HG03460 (cell line): ENCODE measurements around the gene AMH.

Source experiments
- ATAC-seq: cut with Tn5 transposase; IDR thresholded peaks from one replicate; pipeline ENCODE4 v1.9.1; 2021; ENCODE audit not compliant: unreplicated experiment

Gene AMH

DNA sequence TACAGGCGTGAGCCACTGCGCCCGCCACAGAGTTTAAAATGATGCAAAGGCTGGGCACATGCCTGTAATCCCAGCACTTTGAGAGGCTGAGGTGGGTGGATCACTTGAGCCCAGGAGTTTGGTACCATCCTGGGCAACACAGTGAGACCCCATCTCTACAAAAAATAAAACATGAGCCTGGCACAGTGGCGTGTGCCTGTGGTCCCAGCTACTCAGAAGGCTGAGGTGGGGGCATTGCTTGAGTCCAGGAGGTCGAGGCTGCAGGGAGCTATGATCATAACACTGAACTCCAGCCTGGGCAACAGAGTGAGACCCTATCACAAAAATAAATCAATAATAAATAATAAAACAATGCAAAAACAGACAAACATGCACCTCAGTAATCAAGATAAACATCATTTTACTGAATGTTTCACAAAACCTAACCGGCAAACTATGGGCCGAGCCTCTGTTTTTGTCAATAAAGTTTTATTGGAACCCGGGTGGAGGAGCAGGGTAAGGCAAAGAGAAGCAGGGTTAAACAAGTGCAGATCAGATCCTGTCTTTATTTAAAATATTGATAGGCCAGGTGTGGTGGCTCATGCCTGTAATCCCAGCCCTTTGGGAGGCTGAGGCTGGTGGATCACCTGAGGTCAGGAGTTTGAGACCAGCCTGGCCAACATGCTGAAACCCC, 34.8 kb downstream of the AMH start:
- ATAC-seq, result no peak

- no peak for ATAC-seq
Observed at GRCh38 chr19:2286402-2287140, 37.4 kb downstream of the AMH start.

- ATAC-seq, result no peak
Observed at GRCh38 chr19:2287585-2288337, 38.6 kb downstream of the AMH start.

DNA sequence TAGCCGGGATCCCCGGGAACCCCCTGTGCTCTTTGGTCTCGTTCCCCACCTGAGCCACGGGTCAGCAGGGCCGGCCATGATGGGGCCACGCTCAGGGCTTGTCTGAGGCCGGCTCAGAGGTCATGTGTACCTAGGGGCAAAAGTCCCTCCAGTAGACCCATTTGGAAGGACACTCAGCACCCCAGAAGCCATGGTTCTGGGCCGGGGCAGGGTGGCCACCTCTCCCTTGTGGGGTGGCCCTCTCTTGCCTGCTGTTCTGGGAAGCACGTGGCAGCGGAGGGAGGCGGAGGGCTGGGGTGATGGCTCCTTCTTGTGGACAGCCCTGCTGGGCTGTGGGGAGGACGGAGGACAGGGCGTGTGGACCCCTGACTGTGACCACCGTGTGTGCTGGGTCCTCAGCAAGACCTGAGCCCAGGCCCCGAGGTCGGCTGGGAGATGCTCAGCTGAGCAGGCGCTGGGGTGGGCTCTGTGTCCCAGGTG, 39.3 kb downstream of the AMH start:
- no peak for ATAC-seq

DNA sequence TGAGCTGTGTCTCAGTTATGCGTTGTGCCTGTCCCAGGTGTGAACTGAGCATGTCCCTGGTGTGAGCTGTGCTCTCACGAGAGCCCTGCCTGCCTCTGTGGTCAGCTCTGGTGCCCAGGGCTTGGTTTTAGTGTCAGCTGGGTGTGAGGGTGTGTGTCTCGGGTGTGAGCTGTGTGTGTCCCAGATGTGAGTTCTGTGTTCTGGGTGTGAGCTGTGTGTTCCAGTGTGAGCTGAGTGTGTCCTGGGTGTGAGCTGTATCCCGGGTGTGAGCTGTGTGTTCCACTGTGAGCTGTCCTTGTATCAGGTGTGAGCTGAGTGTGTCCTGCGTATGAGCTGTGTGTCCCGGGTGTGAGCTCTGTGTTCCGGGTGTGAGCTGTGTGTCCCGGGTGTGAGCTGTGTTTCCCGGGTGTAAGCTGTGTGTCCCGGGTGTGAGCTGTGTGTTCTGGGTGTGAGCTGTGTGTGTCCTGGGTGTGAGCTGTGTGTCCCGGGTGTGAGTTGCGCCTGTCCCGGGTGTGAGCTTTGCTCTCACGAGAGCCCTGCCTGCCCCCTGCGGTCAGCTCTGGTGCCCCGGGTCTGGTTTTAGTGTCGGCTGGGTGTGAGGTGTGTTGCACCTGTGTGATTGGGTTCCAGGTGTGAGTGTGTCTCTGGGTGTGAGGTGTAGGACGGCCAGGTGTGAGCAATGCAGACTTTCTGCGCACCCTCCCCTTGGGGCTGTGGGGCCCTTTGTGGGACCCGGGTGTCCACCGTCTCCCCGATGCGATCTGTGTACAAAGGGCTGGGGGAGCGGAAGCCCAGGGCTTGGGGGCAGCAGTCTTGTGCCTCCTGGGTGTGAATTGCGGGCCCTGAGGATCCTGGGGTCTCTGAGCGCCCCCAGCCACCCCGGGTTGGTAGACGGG, 39.9 kb downstream of the AMH start:
- no peak for ATAC-seq

DNA sequence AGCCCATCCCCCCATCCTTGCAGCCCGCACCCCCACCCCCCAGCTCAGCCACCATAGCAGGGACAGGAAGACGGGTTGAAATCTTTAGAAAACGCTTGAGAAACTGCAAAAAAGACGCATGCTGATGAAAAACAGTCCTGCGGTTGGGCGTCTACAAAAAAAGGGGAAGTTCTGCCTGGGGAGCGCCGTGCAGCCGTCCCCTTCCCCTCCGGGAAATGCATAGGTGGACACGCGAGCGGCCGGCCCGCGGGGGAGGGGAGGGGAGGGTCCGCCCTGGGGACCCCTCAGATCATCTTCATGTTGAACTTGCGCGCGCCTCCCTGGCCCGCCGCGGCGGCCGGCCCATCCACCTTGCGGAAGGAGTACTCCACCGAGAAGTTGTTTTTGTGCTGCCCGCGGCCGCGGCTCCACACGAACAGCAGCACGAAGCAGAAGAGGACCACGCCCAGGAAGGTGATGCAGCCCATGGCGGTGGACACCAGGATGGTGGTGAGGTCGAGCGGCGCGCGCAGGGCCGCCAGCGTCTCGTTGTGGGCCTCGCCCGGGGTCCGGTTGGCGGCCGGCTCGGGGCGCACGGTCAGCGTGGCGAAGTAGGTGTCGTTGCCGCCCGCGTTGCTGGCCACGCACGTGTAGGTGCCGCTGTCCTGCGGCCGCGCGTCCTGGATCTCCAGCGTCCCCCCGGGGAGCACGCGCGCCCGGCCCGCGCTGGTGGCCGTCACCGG, 40.8 kb downstream of the AMH start:
- ATAC-seq, result no peak

- ATAC-seq, result no peak
Observed at GRCh38 chr19:2290441-2291184, 41.5 kb downstream of the AMH start.

DNA sequence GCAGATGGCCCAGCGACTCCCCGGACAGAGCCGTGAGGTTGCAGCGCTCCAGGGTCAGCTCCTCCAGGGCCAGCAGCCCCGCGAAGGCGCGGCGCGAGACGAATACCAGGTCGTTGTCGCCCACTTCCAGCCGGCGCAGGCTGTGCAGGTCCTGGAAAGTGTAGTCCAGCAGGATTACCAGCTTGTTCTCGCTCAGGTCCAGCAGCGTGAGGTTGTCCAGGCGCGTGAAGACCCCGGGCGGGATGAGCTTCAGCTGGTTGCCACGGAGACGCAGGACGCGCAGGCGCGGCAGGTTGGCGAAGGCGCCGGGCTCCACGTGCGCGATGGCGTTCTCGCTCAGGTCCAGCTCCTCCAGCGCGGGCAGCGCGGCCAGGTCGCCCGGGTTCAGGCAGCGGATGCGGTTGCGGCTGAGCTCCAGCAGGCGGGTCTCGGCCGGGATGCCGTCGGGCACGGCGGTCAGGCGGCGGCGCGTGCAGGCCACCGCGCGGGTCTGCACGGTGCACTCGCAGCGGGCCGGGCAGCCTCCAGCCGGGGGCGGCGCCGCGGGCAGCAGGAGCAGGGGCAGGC, 42.1 kb downstream of the AMH start:
- no peak for ATAC-seq

GRCh38 chr19:2294687-2295335, 45.7 kb downstream of the AMH start:
- no peak for ATAC-seq

- ATAC-seq, result no peak
Observed at GRCh38 chr19:2296141-2296540, 47.0 kb downstream of the AMH start.

- ATAC-seq, result no peak
Observed at GRCh38 chr19:2300533-2300932, 51.4 kb downstream of the AMH start.
